HG03469 (cell line): ENCODE results near the gene ST3GAL4.
"Not testable (repeated sequence)": the region's sequence is repeated elsewhere in the genome, so short reads cannot be mapped to it uniquely, and the experiment has no call there.

ENCODE experiments used
- ATAC-seq: cut with Tn5 transposase; IDR thresholded peaks from one replicate; pipeline ENCODE4 v1.9.1; 2021; ENCODE audit warnings: mild to moderate bottlenecking, moderate library complexity, moderate number of reproducible peaks; ENCODE audit not compliant: unreplicated experiment

Gene ST3GAL4

DNA sequence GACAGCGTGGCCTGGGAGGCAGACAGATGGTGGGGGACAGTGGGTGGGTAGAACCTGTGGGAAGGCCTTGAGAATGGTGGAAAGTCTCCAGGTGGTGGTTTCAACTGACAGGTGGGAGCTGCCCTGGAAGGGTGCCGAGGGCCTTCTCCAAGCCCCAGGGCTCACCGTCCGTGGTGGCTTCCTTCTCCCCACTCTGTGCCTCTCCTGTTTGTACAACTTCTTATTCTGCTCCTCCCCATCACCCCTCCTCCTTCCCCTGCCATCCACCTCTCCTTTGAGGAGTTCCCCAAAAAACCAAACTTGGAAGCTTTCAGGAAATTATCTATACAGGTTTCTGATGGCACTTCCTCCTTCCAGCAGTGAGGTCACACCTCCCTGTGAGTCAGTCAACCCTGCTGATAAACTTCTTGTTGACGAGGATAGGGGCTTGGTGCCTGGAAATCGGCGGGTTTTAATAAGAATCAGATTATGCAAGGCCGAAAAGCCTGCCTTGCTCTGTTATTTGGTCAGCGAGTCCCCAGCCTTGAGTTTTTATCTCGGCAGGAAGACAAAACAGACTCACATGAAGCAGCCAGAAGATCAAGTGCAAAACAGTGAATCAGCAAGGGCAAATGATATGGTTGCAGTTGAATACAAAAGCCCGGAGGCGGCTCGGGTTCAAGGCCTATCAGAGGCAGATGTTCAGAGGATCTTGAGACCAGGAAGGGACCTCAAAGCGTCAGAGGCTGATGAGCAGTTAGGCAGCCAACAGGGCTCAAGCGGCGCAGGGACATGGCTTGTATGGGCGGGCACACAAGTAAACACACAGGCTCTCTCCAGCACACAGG is 9.5 kb upstream of the ST3GAL4 start:
- ATAC-seq, result no peak

DNA sequence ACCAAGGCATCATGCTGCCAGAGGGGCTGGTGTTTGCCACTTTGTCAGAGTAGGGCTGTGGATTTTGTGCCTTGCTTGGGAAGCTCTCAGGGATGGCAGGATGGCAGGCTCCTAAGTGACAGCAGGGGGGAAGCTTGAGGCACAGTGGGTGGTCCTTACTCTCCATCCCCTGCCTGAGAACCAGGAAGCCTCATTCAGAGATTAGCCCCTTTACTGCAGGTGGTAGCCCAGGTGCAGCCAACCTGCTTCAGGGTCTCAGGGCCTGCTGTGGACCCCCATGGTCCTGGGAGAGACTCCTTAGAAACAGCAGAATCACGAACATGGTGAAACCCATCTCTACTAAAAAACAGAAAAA is 8.9 kb upstream of the ST3GAL4 start:
- ATAC-seq, result no peak

DNA sequence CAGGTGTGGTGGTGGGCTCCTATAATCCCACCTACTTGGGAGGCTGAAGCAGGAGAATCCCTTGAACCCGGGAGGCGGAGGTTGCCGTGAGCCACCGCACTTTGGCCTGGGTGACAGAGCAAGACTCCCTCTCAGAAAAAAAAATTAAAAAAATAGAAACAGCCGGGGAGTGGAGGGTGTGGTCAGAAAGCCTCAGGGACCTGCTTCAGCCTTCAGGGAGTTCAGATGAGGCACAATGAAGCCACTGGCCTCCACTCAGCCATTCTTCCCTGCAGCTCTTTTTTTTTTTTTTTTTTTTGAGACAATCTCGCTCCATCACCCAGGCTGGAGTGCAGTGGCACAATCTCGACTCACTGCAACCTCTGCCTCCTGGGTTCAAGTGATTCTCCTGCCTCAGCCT is 8.5 kb upstream of the ST3GAL4 start:
- not testable (repeated sequence) for ATAC-seq

DNA sequence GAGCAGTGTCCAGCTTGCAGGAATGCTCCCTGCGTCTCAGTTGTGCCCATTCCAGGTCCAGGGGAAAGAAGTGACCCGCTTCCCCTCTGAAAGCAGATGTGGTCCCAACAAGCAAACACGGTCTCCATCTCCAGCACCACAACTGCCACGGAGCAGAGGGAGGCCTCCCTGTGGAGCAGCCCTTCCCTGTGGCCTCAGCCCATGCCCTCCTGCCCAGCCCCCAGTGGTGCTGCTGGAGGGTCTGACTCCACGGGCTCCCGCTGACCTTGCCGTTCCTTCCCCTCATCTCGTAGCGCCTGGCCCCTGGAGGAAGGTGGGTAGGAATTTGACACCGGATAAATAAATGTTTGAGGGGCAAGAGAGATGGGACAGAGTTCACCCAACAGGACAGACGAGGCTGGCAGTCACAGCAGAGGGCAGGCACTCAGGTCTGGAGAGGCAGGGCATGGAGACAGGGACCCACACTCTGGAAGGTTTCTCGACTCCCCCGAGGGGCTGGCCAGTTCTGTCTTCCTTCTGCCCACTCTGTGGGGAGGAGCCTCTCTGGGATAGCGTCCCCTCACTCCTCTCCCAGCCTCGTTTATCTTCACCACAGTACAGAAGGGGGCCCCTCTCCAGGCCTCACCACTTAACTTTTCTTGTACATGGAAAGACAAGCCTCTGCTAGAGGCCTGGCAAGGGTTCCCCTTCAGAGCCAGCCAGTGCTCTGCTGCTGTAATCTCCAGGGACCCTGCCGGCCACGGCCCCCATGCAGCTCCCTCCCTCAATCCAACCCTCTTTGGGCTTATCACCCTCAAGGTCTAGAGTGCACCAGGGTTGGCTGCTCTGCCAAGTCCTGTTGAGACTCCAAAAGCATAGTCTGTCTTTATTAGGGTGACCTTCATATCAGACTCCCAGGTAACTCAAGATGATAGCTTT is 7.5 kb upstream of the ST3GAL4 start:
- no peak for ATAC-seq

DNA sequence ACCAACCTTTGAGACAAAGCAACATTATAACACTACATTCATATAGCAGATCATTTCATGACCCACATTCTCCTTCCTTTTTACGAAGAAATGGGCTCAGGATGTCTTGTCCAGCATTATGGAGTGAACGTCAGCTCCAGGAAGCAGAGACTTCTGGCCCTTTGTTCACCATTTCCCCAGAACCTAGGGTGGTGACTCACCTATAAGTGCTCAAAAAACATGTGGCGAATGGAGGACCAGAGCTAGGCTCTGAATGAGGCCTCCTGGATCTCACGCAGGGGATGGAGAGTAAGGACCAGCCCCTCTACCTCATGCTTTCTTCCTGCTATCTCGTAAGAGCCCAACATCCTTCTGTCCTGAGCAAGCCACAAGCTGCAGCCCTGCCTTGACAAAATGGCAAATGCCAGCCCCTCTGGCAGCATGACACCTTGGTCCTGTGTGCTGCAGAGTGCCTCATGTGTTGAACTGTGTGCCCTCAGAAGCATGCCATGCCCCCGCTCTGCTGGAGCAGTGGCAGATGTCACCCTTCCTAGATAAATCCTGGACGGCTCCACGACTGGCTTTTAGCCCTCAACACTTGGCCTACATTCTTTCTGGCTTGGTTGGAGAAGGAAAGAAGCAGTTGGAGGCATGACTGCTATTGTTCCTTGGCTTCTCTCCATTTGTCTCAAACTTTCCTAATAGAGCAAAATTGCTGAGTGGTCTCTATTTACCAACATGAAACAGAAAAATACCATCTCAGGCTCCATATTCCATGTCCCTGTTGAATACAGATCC is 6.5 kb upstream of the ST3GAL4 start:
- ATAC-seq, result no peak

DNA sequence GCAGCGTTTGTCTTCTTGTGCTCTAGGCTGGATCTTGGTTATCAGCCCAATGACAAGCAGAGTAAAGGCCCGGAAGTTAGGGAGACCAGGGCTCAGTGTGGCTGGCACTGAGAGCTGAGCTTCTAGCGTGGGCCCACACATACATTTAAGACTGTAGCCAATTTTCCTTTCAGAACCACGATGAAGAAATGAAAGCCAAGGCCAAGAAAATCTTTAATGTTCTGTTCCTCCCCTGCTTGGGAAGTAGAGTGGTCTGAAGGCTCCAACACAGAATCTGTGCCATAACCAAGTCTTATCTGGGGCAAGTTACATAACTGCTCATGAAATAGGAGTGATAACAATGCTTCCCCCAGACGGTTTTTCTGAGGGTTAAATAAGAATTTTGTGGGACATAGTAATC is 4.7 kb upstream of the ST3GAL4 start:
- no peak for ATAC-seq

DNA sequence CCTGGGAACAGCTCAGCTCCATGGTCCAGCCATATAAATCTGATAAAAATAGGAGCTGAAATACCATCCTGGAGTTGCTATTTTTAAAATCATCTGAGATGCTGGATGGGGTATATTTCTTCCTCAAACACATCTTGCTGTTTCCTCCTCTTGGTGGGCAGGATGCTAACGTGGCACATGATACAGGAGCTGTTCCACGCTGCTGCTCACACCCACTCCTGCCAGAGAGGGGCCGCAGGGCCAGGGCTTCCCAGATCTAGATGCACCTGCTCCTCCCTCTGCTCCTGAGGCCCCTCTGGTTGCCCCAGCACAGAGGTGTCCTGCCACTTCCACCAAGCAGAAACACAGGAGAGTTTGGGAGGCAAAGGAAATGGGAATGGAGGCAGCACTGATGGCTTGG is 3.3 kb upstream of the ST3GAL4 start:
- ATAC-seq, result no peak

DNA sequence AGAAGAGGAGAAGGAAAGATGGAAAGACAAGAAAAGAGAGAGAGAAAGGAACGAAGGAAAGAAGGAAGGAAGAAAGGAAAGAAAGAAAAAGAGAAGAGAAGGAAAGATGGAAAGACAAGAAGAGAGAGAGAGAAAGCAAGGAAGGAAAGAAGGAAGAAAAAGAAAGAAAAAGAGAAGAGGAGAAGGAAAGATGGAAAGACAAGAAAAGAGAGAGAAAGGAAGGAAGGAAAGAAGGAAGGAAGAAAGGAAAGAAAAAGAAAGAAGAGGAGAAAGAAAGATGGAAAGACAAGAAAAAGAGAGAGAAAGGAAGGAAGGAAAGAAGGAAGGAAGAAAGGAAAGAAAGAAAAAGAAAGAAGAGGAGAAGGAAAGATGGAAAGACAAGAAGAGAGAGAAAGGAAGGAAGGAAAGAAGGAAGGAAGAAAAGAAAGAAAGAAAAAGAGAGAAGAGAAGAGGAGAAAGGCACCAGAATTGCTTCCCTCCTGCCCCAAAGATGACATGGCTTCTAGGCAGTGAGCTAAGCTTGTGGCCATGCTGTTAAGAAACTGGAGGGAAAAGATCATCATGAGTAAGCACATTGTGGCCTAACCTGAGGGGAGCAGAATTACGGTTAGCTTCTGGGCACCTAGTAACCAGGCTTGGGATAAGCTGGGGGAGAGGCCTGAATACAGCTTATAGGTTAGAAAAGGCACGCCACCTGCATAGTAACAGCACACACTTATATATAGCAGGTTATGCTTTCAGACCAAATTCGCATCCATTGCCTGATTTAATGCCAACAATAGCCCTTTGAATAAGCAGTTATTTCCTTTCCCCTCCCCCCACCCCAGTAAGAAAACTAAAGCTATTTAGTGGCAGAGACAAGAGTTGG is 2.3 kb upstream of the ST3GAL4 start:
- no peak for ATAC-seq

DNA sequence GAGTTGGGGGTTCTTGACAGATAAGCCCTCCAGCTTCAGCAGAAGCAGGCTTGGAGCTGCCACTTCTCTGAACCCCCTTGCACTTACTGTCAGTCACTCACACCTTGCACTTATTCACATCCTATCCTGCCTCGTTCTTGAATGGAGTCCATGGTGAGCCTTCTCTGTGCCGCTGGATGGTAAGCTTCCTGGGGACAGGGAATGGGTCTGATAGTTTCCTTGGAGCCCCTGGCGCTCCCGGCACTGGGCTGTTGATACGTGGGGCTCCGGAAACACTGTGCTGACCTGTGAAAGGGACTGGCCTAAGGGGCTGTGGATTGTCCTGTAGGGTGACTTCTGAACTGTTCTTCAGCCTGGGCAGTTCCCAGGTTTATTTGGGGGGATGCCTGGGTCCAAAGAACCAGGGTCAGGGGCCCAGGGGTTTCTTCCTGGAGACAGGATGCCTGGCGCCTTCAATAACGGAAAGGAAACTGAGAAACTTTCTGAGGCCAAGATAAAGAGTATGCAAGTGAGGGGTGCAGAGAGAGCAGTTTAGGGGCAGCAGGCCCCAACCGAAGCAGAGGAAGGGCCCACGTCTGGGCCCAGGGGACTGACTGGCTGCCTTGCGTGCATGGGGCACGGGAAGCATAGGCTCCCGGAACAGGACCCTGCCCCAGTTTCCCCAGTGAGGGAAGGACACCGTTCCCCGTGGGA is 709 bp upstream of the ST3GAL4 start:
- peak; percentile 12 for ATAC-seq

DNA sequence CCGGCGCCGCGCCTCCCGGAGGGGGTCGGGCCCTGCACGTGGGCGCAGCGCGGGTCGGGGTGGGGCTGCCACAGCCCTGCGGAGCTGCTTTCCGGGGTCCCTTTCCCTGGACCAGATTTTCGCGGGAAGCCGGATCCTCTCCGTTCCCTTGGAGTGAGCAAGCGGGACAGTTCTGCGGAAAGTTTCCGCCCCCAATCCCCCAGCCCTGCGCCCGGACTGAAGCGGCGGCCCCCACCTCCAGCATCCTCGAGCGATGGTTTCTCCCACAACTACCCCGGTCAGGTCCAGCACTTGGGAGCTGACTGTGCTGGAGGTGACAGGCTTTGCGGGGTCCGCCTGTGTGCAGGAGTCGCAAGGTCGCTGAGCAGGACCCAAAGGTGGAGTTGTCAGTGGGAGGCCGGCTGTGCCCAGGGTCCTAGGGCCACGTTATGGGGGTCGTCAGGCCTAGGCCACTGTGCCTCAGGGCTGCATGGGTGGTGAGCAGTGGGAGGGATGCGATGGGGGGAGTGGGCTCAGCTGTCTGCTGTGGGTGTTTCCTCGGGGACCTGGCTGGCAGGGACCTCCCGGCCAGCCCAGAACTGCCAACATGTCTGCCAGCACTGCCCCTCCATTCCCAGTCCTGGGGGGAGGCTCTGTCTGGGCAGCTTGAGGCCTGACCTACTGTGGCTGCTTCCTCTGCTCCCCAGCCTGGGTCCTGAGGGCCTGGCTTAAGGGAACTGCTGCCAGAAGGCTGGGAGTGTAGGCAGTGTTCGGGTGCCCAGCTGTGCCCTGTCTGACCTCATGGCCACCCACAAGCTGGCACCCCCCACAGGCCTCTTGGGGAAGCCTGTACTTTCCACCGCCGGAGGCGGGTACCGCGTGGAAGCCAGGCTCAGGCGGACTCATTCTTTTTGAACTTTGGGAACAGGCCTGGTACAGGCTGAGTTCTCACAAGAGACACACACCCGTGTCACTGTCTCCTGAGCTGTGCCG is 726 bp downstream of the ST3GAL4 start:
- no peak for ATAC-seq

DNA sequence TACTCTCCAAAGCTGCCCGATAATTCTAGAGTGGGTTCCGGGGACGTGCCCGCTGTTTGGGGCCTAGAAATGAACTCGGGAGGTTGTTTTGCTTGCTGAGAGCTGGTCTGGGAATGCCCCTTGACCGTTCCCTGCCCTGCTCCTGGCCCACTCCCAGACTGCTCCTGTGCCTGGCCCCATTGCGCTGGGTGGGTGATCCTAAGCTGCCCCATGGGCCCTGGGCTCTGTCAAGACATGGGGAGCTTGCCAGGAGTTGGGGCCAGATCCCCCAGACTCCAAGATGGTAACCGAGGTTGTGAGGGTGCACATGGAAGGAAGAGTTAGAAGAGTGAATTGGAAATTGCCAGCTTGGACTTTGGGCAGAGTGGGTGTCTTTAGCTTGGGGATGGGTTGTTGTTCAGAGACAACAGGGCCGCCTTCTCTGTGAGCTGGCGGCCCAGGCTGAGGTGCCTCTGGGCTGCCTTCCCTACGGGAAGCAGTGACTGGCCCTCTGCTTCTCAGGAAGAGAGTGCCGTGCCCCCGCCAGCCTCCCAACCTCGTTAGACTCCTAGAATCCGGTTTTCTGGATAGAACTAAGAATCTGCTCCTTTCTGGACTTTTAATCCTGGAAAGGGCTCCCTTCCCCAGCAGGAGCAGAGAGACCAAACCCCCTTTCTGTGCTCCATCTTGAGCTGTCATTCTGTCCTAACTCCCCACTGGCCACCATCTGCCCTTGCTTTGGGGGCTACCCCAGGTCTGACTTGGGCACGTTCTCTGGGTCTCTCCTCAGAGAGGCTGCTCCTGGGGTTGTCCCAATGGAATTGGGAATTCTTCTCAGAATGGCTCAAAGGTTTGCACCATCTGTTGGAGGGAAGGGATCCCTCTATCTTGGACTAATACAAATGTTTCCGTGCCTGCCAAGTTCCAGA is 1.8 kb downstream of the ST3GAL4 start:
- no peak for ATAC-seq

DNA sequence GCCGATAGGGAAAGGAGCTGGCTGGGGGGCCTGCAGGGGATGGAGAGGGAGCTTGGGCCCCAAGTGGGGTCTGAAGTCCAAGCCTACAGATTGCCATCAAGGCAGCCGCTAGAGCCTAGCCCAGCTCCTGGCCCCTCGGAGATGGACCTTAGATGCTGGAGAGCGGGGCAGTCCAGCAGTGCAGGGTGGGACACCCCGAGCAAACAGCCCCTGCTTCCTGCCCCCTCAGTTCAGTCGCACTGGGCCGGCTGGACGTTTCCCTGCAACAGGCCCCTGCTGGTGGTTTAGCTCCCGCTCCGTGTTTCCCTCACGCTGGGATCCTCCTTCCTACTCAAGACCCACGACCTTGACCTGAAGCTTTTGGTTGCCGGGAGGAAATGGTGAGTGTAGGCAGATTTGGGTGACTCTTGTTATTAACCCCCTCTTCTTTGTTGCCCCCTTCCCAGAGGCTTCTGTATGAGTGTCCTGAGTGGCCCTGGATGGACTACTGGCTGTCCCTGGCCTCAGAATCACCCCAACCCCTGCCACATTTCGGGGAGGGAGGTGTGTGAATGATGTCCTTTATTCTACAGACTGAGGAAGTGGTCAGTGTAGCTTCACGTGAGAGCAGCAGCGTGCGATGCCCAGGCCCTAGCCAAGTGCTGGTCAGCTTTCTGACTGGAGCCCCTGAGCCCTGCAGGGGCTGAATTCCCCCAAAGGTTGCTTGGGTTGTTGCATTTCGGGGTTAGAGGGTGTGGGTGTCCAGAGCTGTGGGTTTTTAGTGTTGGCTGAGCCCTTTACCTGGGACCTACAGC is 2.7 kb downstream of the ST3GAL4 start:
- ATAC-seq, result no peak

DNA sequence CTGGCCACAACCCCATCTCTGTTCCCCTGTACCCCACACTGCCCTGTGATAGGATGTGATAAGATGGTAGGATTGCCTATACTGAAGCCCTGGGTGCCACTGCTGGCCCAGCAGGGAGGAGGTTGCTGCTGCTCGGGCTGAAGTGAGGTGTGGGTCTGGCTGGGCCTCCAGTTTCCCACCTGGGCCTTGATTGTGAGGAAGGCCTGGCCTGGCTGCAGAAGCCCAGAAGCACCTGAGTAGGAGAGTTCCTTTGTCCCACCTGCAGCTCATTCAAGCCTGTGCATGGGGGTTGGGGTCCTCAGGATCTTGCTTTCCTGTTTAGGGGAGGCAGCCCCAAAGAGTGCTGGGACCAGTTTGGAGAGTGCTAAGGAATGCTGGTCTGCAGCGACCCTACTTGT is 3.3 kb downstream of the ST3GAL4 start:
- no peak for ATAC-seq

DNA sequence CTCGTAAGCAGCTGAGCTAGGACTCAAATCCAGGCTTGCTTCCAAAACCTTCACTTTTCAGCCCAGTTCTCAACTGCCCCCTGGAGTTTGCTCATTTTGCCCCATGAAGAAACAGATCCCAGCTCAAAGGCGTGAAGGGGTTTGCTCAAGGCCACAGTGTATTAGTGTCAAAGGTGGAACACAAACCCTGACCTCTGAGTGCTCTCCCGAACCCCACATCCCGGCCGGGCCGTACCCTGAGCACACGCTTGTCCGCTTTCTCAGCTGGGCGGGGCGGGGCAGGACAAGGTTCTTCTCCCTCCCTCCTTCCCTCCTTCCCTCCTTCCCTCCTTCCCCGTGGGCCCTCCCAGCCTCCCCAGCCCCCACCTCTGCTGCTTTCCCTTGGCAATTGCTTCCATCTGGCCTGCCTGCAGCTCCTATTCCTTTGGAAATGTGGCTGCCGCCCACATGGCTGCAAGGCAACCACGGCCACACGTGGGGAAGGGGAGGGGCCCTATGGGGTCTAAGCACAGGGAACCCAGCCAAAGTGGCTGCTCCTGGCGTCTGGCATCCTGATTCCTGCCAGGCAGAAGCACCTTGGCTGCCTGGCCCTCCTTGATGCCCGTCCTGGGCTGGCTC is 4.1 kb downstream of the ST3GAL4 start:
- no peak for ATAC-seq

DNA sequence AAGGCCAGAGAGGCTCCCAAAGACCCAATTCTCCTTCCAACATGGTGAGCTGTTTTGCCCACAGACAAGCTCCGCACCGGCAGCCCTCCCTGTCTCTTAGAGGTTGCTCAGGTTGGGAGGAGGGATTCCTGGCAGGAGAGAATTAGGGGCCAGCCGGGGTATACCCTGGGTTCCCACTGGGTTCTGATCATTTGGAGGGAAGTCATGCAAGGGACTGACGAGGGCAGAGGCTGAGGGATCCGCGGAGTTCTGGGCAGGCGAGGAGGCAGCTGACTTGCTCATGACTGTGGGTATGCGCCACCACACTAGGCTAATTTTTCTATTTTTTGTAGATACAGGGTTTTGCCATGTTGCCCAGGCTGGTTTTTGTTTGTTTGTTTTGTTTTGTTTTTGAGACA is 4.6 kb downstream of the ST3GAL4 start:
- no peak for ATAC-seq

DNA sequence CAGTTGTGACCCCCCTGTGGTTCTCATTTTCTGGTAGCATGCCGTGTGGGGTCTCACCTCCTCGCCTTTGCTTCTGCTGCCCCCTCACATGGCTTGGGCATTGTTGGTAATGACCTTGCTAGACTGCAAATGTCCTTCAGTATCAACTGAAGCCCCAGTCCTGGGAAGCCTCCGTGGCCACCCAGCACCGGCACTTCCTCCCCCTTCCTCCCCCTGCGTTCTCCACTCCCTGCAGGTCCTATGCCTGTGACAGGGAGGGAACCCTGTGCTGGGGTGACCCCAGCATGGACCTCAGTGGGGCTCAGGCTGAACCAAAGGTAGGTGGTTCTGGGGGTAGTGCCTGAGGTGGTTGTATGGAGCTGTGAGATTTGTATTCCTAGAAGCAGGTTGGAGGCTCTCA is 5.9 kb downstream of the ST3GAL4 start:
- ATAC-seq, result no peak
